IPS-15b (cell line): ENCODE data around the gene MFGE8.

Experiments
- H3K27me3 ChIP-seq: one replicate; pipeline ENCODE4 v1.6.1; 2013; ENCODE audit warnings: low read length; ENCODE audit not compliant: control insufficient read depth, insufficient read depth
- H3K36me3 ChIP-seq: one replicate; pipeline ENCODE4 v1.6.1; 2013; ENCODE audit warnings: low read length; ENCODE audit not compliant: control insufficient read depth, insufficient read depth
- H3K4me1 ChIP-seq: one replicate; pipeline ENCODE4 v1.6.1; 2013; ENCODE audit warnings: mild to moderate bottlenecking, low read length; ENCODE audit not compliant: control insufficient read depth, insufficient read depth
- H3K4me3 ChIP-seq: one replicate; pipeline ENCODE4 v1.5.1; 2013; ENCODE audit warnings: low read depth, low read length
- H3K9ac ChIP-seq: one replicate; pipeline ENCODE4 v1.6.1; 2013; ENCODE audit warnings: low read depth, mild to moderate bottlenecking, low read length
- H3K9me3 ChIP-seq: one replicate; pipeline ENCODE4 v1.6.1; 2013; ENCODE audit warnings: mild to moderate bottlenecking, low read length; ENCODE audit not compliant: control insufficient read depth, insufficient read depth

The MFGE8 gene

GRCh38 chr15:88913850-88914169, 631 bp upstream of the MFGE8 start:
- Histone ChIP-seq H3K4me3 (peak overlapping the region; percentile 62), H3K36me3 (peaks cover 25% of the 10 kb centered on the region), H3K9ac (no peak overlapping the region), H3K9me3 (no peaks in the 10 kb centered on the region), H3K4me1 (peaks cover 4% of the 10 kb centered on the region), H3K27me3 (no peaks in the 10 kb centered on the region)

GRCh38 chr15:88912500-88912921, 668 bp downstream of the MFGE8 start:
- peaks cover 38% of the 10 kb centered on the region for H3K36me3 ChIP-seq
- peaks cover 4% of the 10 kb centered on the region for H3K4me1 ChIP-seq

GRCh38 chr15:88911766-88912118, 1.4 kb downstream of the MFGE8 start:
- H3K4me3 ChIP-seq = peak overlapping the region; percentile 62
- peaks cover 4% of the 10 kb centered on the region for H3K4me1 ChIP-seq
- peak overlapping the region; percentile 84 for H3K9ac ChIP-seq

More at GRCh38 chr15:88912500-88912921, 668 bp downstream of the MFGE8 start:
- H3K9me3 ChIP-seq = no peaks in the 10 kb centered on the region
- H3K27me3 ChIP-seq = no peaks in the 10 kb centered on the region
- H3K9ac ChIP-seq = peak overlapping the region; percentile 84
- H3K4me3 ChIP-seq = peak overlapping the region; percentile 62

GRCh38 chr15:88909956-88910831, 3.0 kb downstream of the MFGE8 start:
- Histone ChIP-seq H3K9me3 (no peaks in the 10 kb centered on the region), H3K9ac (peak overlapping the region; percentile 12), H3K36me3 (peaks cover 60% of the 10 kb centered on the region), H3K4me3 (peak overlapping the region; percentile 26), H3K27me3 (no peaks in the 10 kb centered on the region), H3K4me1 (peaks cover 4% of the 10 kb centered on the region)

More at GRCh38 chr15:88911766-88912118, 1.4 kb downstream of the MFGE8 start:
- Histone ChIP-seq H3K36me3 (peaks cover 46% of the 10 kb centered on the region), H3K27me3 (no peaks in the 10 kb centered on the region), H3K9me3 (no peaks in the 10 kb centered on the region)

GRCh38 chr15:88908697-88909621, 4.2 kb downstream of the MFGE8 start:
- Histone ChIP-seq H3K4me3 (peak overlapping the region; percentile 26), H3K36me3 (peaks cover 67% of the 10 kb centered on the region), H3K27me3 (no peaks in the 10 kb centered on the region), H3K4me1 (peaks cover 4% of the 10 kb centered on the region), H3K9me3 (no peaks in the 10 kb centered on the region), H3K9ac (no peak overlapping the region)

- Histone ChIP-seq H3K36me3 (peaks cover 75% of the 10 kb centered on the region), H3K27me3 (no peaks in the 10 kb centered on the region), H3K9me3 (no peaks in the 10 kb centered on the region), H3K4me1 (peaks cover 4% of the 10 kb centered on the region), H3K9ac (no peak overlapping the region), H3K4me3 (no peak overlapping the region)
Measured at GRCh38 chr15:88908123-88908522, 5.1 kb downstream of the MFGE8 start.

- Histone ChIP-seq H3K9me3 (no peaks in the 10 kb centered on the region), H3K4me3 (no peak overlapping the region), H3K27me3 (no peaks in the 10 kb centered on the region), H3K36me3 (peaks cover 85% of the 10 kb centered on the region), H3K4me1 (peaks cover 4% of the 10 kb centered on the region), H3K9ac (no peak overlapping the region)
Measured at GRCh38 chr15:88907111-88907510, 6.1 kb downstream of the MFGE8 start.

- no peaks in the 10 kb centered on the region for H3K27me3 ChIP-seq
- no peak overlapping the region for H3K4me3 ChIP-seq
- no peaks in the 10 kb centered on the region for H3K9me3 ChIP-seq
- H3K9ac ChIP-seq = no peak overlapping the region
- peaks cover 4% of the 10 kb centered on the region for H3K4me1 ChIP-seq
- peaks cover 91% of the 10 kb centered on the region for H3K36me3 ChIP-seq
Measured at GRCh38 chr15:88906551-88906950, 6.6 kb downstream of the MFGE8 start.

GRCh38 chr15:88906130-88906529, 7.0 kb downstream of the MFGE8 start:
- Histone ChIP-seq H3K9ac (no peak overlapping the region), H3K4me3 (no peak overlapping the region), H3K9me3 (no peaks in the 10 kb centered on the region), H3K36me3 (peaks cover 93% of the 10 kb centered on the region), H3K4me1 (peaks cover 4% of the 10 kb centered on the region), H3K27me3 (no peaks in the 10 kb centered on the region)

GRCh38 chr15:88905576-88905975, 7.6 kb downstream of the MFGE8 start:
- H3K36me3 ChIP-seq = peaks cover 93% of the 10 kb centered on the region
- H3K9ac ChIP-seq = no peak overlapping the region
- no peaks in the 10 kb centered on the region for H3K27me3 ChIP-seq
- H3K4me1 ChIP-seq = no peaks in the 10 kb centered on the region
- no peaks in the 10 kb centered on the region for H3K9me3 ChIP-seq
- H3K4me3 ChIP-seq = no peak overlapping the region

GRCh38 chr15:88904624-88905327, 8.4 kb downstream of the MFGE8 start:
- Histone ChIP-seq H3K9me3 (no peaks in the 10 kb centered on the region), H3K27me3 (no peaks in the 10 kb centered on the region), H3K4me3 (no peak overlapping the region), H3K9ac (no peak overlapping the region), H3K36me3 (peaks cover 91% of the 10 kb centered on the region), H3K4me1 (no peaks in the 10 kb centered on the region)
